Pancreas (tissue), 10 donors: Measurements from ENCODE around the gene LASP1. TPM values are rescaled to one million over a fixed set of nuclear protein-coding genes. Genes with fewer than 3 reads are reported as not detected.
A peak's percentile ranks its signal among the peaks of the same experiment; 100 is the strongest.

Experiments used
- ATAC-seq, 4 donors: fragments of 200-7000 bp; cut with Tn5 transposase; one replicate each; pipeline versions ENCODE4 v1.8.0 to v1.9.1; 2020; ENCODE audit warnings: mild to moderate bottlenecking in 4 of 4, moderate library complexity in 4 of 4
- DNase-seq, 6 donors: peaks; one replicate each; pipeline ENCODE4 v3.0.0-alpha.2; 2020
- FAIRE-seq: peaks from 2 replicates; lab custom pipeline; 2012; peaks lifted over from hg19 to GRCh38; lab: Jason Lieb, UNC
- H3K27ac ChIP-seq, 4 donors: fragments of 200-600 bp; sonication (generic); 1 replicate in 3 of 4; 2 replicates in 1 of 4; pipeline versions ENCODE4 v1.5.0 to v1.8.0; 2020
- H3K27me3 ChIP-seq, 4 donors: fragments of 200-600 bp; one replicate each; pipeline ENCODE4 v1.8.0; 2021
- H3K36me3 ChIP-seq, 3 donors: fragments of 200-600 bp; sonication (generic) in 1 of 3; one replicate each; pipeline versions ENCODE4 v1.5.0 to v1.8.0; 2020 to 2021
- H3K4me1 ChIP-seq, 3 donors: fragments of 200-600 bp; one replicate each; pipeline ENCODE4 v1.8.0; 2021
- H3K4me3 ChIP-seq, 4 donors: fragments of 200-600 bp; sonication (generic) in 2 of 4; one replicate each; pipeline versions ENCODE4 v1.5.0 to v1.8.0; 2020 to 2021
- H3K9me3 ChIP-seq, 4 donors: fragments of 200-600 bp; one replicate each; pipeline ENCODE4 v1.8.0; 2021
- CTCF ChIP-seq, 4 donors: fragments of 200-600 bp; sonication (generic) in 3 of 4; IDR thresholded peaks; one replicate each; pipeline versions ENCODE4 v1.5.0 to v1.8.0; 2021; ENCODE audit warnings: antibody characterized with exemption in 4 of 4
- WGBS, 2 donors: extraction: QIAGEN DNeasy Blood & Tissue Kit; methylation state at CpG; one replicate each; pipeline ENCODE4 v1.1.7; 2013; 5-methylcytosine and 5-hydroxymethylcytosine counted together
- intact Hi-C, 3 donors: fragments of 100-400 bp; cut with DNase I; formaldehyde crosslinking; loops; one replicate each; pipeline versions ENCODE4 v1.11.1 to v1.14.2; 2022
- polyA plus RNA-seq, 2 donors: library from polyadenylated mRNA; stranded (reverse); fragments of 200-250 nt; gene quantifications; one replicate each; pipeline ENCODE4 v1.2.3, GENCODE V29; 2013
- total RNA-seq, 6 donors: library from RNA; stranded (reverse); fragmentation: NEBNext Ultra II Directional in 4 of 6; extraction: Animal tissue kit (Norgen Biotek cat#: 25700) in 4 of 6; gene quantifications; one replicate each; pipeline versions ENCODE4 v1.2.1 to v1.2.4, GENCODE V29; 2021 to 2023
- donor health status: healthy with polysubstance abuse.
- donor health status: DM: no; HTN: no; CAD: no; lungs with moderate emphysema.
- donor health status: DM: no; HTN: no; CAD: no.
- donor health status: control.
- donor health status: control.
- donor health status: Bipolar disorder and iron deficiency.
- donor health status: DM: yes; HTN: yes; CAD: no.
- donor health status: DM: no; HTN: no; CAD: no.
- donor health status: DM: no; HTN: no; CAD: no.
- donor health status: DM: yes; HTN: yes; CAD: no.

The LASP1 gene
- total and polyA plus RNA-seq, 8 donors, result 35.7 to 98.6 (median 57.1) TPM

GRCh38 chr17:38898291-38898679 lies 28.4 kb downstream of the LASP1 start:
- Histone ChIP-seq H3K36me3 (peaks cover 0 to 25% (median 0%) of the 10 kb centered on the region in 3 donors), H3K9me3 (no peaks in the 10 kb centered on the region), H3K27ac (no peak overlapping the region), H3K27me3 (no peaks in the 10 kb centered on the region), H3K4me1 (peaks cover 0 to 12% (median 0%) of the 10 kb centered on the region in 3 donors), H3K4me3 (no peak overlapping the region)
- WGBS, 2 donors, result 79 to 81% methylated on average over 9 of the region's 9 CpGs
- FAIRE-seq (no peak), ATAC-seq (no peak), DNase-seq (no peak)
- TF ChIP-seq CTCF (IDR thresholded peaks at IDR 0.05), result no peak
- intact Hi-C loops, result no loop called here

DNA sequence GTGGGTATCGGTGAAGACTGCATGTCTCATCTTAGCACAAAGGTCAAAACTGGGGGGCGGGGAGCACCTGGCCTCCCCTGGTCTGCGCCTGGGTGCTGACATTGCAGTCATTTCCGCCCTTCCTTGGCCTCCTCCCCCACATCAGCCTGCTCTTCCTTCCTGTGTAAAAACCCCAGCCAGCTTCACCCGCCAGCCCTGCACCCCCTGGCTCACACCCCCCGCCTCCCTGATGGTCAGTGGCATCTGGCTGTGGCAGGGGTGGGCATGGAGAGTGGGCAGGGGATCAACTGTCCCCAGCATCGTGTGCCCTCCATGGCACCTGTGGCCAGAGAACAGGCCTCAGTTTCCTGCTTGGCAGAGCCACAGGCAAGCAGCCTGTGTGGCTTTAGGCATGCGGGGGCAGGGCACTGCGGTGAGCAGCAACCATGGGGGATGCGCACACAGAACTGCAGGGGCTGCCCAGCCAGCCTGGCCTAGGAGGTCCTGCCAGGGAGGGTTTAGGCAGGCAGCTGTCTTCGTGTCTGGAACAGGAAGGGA lies 29.0 kb downstream of the LASP1 start:
- WGBS, 2 donors, result 86% methylated on average over 11 of the region's 11 CpGs
- no peak overlapping the region for H3K4me3 ChIP-seq
- ATAC-seq, result peak in 2 of 4 donors; percentile 13 to 30

DNA sequence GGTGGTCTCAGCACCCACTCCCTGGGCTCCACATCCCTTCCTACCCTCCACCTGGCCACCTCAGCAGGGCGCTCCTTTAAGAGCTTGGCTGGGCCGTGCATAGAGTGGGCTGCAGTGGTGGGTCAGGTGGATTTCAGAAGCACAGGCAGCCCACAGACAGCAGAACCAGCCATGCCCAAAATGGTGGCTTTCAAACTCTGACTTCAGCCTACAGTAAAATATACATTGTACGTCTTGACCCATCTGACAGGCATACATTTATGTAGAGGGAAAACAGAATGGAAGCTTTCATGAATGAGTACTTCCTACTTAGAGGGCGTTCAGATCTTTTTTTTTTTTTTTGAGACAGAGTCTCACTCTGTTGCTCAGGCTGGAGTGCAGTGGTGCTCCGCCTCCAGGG lies 29.6 kb downstream of the LASP1 start:
- Histone ChIP-seq H3K9me3 (no peaks in the 10 kb centered on the region), H3K4me3 (no peak overlapping the region), H3K36me3 (peaks cover 0 to 32% (median 0%) of the 10 kb centered on the region in 3 donors), H3K4me1 (peaks cover 0 to 3% (median 0%) of the 10 kb centered on the region in 3 donors), H3K27me3 (no peaks in the 10 kb centered on the region), H3K27ac (peak overlapping the region in 1 of 4 donors; percentile 2)
- ATAC-seq (no peak), DNase-seq (no peak), FAIRE-seq (no peak)
- TF ChIP-seq CTCF (IDR thresholded peaks at IDR 0.05), result no peak
- intact Hi-C loops, result no loop called here
- 88 to 95% methylated on average over 5 of the region's 5 CpGs for WGBS, 2 donors

More for the DNA sequence above, 29.0 kb downstream of the LASP1 start:
- Histone ChIP-seq H3K27ac (peak overlapping the region in 1 of 4 donors; percentile 2), H3K4me1 (peaks cover 0 to 8% (median 0%) of the 10 kb centered on the region in 3 donors), H3K27me3 (no peaks in the 10 kb centered on the region), H3K36me3 (peaks cover 0 to 26% (median 0%) of the 10 kb centered on the region in 3 donors), H3K9me3 (no peaks in the 10 kb centered on the region)
- intact Hi-C loops, result no loop called here
- DNase-seq, result no peak
- TF ChIP-seq CTCF (IDR thresholded peaks at IDR 0.05), result no peak
- FAIRE-seq, result no peak

GRCh38 chr17:38900978-38901656 lies 31.3 kb downstream of the LASP1 start:
- peak overlapping the region in 1 of 4 donors; percentile 1 for H3K27ac ChIP-seq
- no peak overlapping the region for H3K4me3 ChIP-seq
- intact Hi-C loops, result no loop called here
- ATAC-seq (peak; percentile 14 to 71 (median 58)), DNase-seq (peak in 1 of 6 donors; percentile 67), FAIRE-seq (no peak)
- TF ChIP-seq CTCF (IDR thresholded peaks at IDR 0.05), result no peak
- H3K36me3 ChIP-seq, result peaks cover 0 to 37% (median 0%) of the 10 kb centered on the region in 3 donors
- WGBS, 2 donors, result 61 to 69% methylated on average over 10 of the region's 10 CpGs
- no peaks in the 10 kb centered on the region for H3K9me3 ChIP-seq
- no peaks in the 10 kb centered on the region for H3K27me3 ChIP-seq
- peaks cover 0 to 3% (median 0%) of the 10 kb centered on the region in 3 donors for H3K4me1 ChIP-seq

GRCh38 chr17:38903404-38903803 lies 33.5 kb downstream of the LASP1 start:
- Histone ChIP-seq H3K4me1 (peaks cover 0 to 3% (median 0%) of the 10 kb centered on the region in 3 donors), H3K27ac (no peak overlapping the region), H3K27me3 (no peaks in the 10 kb centered on the region), H3K4me3 (no peak overlapping the region), H3K36me3 (peaks cover 0 to 20% (median 0%) of the 10 kb centered on the region in 3 donors), H3K9me3 (no peaks in the 10 kb centered on the region)
- FAIRE-seq (no peak), DNase-seq (no peak), ATAC-seq (no peak)
- WGBS, 2 donors, result 71 to 72% methylated on average over 6 of the region's 6 CpGs
- intact Hi-C loops, result no loop called here
- TF ChIP-seq CTCF (IDR thresholded peaks at IDR 0.05), result no peak
